ENCODE data around the gene SKIDA1. TPM values are rescaled to one million over a fixed set of nuclear protein-coding genes. Genes with fewer than 3 reads are reported as not detected.

Gene SKIDA1
- total RNA-seq, 3 donors from 2014 or later: 0.03 to 2.4 (median 0.34) TPM

- H3K4me3 ChIP-seq: no peak overlapping the region
- no peak for ATAC-seq
These were observed 5.2 kb upstream of the SKIDA1 start for GRCh38 chr10:21530641-21531040.

GRCh38 chr10:21530168-21530567 lies 4.7 kb upstream of the SKIDA1 start:
- DNase-seq: no peak
- H3K4me3 ChIP-seq: no peak overlapping the region
- no peak for ATAC-seq
- no peaks in the 10 kb centered on the region for H3K9me3 ChIP-seq
- intact Hi-C loops (cut with DNase I, micrococcal nuclease): no loop called here
- H3K36me3 ChIP-seq (ENCODE audit: low read depth): no peaks in the 10 kb centered on the region
- peaks cover 2% of the 10 kb centered on the region for H3K4me1 ChIP-seq (ENCODE audit: low read depth)
- TF ChIP-seq, protein P1, sequence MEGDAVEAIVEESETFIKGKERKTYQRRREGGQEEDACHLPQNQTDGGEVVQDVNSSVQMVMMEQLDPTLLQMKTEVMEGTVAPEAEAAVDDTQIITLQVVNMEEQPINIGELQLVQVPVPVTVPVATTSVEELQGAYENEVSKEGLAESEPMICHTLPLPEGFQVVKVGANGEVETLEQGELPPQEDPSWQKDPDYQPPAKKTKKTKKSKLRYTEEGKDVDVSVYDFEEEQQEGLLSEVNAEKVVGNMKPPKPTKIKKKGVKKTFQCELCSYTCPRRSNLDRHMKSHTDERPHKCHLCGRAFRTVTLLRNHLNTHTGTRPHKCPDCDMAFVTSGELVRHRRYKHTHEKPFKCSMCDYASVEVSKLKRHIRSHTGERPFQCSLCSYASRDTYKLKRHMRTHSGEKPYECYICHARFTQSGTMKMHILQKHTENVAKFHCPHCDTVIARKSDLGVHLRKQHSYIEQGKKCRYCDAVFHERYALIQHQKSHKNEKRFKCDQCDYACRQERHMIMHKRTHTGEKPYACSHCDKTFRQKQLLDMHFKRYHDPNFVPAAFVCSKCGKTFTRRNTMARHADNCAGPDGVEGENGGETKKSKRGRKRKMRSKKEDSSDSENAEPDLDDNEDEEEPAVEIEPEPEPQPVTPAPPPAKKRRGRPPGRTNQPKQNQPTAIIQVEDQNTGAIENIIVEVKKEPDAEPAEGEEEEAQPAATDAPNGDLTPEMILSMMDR (IDR thresholded peaks at IDR 0.05): no peak

More at GRCh38 chr10:21530641-21531040, 5.2 kb upstream of the SKIDA1 start:
- TF ChIP-seq, protein P1 (IDR thresholded peaks at IDR 0.05): no peak
- H3K4me1 ChIP-seq (ENCODE audit: low read depth): no peaks in the 10 kb centered on the region
- H3K9me3 ChIP-seq: no peaks in the 10 kb centered on the region
- intact Hi-C loops (cut with DNase I, micrococcal nuclease): no loop called here
- no peak for DNase-seq
- H3K36me3 ChIP-seq (ENCODE audit: low read depth): no peaks in the 10 kb centered on the region

DNA sequence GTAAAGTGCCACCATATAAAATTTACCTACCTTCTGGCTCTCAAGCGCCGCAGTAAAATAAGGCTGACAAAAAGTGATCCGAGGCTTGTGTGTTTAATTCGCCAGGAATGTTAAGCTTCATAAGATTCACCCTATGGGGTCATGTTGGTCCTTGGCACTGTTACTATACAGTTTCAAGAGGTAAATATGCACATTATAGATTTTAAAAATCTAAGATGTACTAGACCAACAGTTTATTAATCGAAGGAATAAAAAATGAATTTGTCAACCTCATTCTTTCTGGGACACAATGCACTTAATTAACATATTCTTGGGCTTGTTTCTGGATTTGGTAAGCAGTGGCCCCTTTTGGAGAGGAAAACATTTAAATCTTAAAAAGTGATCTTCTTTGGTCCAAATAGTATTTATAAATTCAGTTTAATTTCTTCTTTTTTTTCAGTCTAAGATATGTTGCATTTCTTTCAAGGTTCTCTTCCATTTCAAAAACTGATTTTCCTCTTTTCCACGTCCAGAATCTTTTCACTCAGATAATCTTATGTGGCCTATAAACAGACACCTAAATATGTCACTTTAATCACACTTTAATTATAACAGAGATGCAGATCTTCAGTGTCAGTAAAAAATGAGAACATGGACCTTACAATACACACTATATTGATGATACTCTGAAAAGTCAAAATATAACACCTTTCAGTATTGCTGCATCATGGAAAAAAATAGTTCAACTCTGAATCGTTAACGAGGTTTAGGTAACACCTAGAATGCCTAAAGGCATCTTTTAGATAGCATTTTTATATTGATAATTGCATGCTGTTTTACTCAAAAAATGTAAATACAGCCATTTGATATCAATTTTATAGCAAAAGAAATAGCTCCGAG lies 3.8 kb upstream of the SKIDA1 start:
- DNase-seq: no peak
- ATAC-seq: no peak
- no peak overlapping the region for H3K4me3 ChIP-seq
- no peaks in the 10 kb centered on the region for H3K36me3 ChIP-seq (ENCODE audit: low read depth)
- no peaks in the 10 kb centered on the region for H3K9me3 ChIP-seq
- H3K4me1 ChIP-seq (ENCODE audit: low read depth): peaks cover 6% of the 10 kb centered on the region
- TF ChIP-seq, protein P1 (IDR thresholded peaks at IDR 0.05): no peak
- intact Hi-C loops (cut with DNase I, micrococcal nuclease): no loop called here

- no peaks in the 10 kb centered on the region for H3K9me3 ChIP-seq
- intact Hi-C loops (cut with DNase I, micrococcal nuclease): no loop called here
- H3K36me3 ChIP-seq (ENCODE audit: low read depth): no peaks in the 10 kb centered on the region
- TF ChIP-seq, protein P1 (IDR thresholded peaks at IDR 0.05): no peak
- no peak overlapping the region for H3K4me3 ChIP-seq
- ATAC-seq: no peak
- DNase-seq: no peak
- H3K4me1 ChIP-seq (ENCODE audit: low read depth): peaks cover 6% of the 10 kb centered on the region
These were observed 3.0 kb upstream of the SKIDA1 start for GRCh38 chr10:21528236-21529031.

- H3K36me3 ChIP-seq (ENCODE audit: low read depth): no peaks in the 10 kb centered on the region
- no peak for DNase-seq
- no peak for ATAC-seq
- intact Hi-C loops (cut with DNase I, micrococcal nuclease): no loop called here
- TF ChIP-seq, protein P1 (IDR thresholded peaks at IDR 0.05): no peak
- peaks cover 6% of the 10 kb centered on the region for H3K4me1 ChIP-seq (ENCODE audit: low read depth)
- H3K4me3 ChIP-seq: no peak overlapping the region
- H3K9me3 ChIP-seq: no peaks in the 10 kb centered on the region
These were observed 2.2 kb upstream of the SKIDA1 start for GRCh38 chr10:21527598-21528235.

Measured in mucosa of descending colon (tissue), 3 donors.